ENCODE results near the gene PKD1L1.

Gene PKD1L1

GRCh38 chr7:47751043-47751442 is 197.2 kb downstream of the PKD1L1 start:
- Histone ChIP-seq H3K9ac (ENCODE audit: insufficient read length, low read depth) (no peak overlapping the region), H3K27me3 (ENCODE audit: insufficient read depth, insufficient read length) (no peaks in the 10 kb centered on the region), H3K4me3 (ENCODE audit: insufficient read length, low read depth) (no peak overlapping the region), H3K4me1 (ENCODE audit: insufficient read depth, insufficient read length) (no peaks in the 10 kb centered on the region), H3K9me3 (ENCODE audit: insufficient read depth, low read length) (peaks cover 4% of the 10 kb centered on the region; the same call in 1 of the 2 replicates), H3K36me3 (ENCODE audit: insufficient read depth, insufficient read length, low read length) (no peaks in the 10 kb centered on the region)
- no peak for DNase-seq (ENCODE audit: low read depth, low spot score)
- no peak for TF ChIP-seq YY1 (IDR thresholded peaks at IDR 0.05; ENCODE audit: insufficient read depth, insufficient read length)
- TF ChIP-seq ZNF274 (IDR thresholded peaks at IDR 0.05; ENCODE audit: low read depth, low read length), result no peak
- no peak for TF ChIP-seq SUZ12 (IDR thresholded peaks at IDR 0.05; ENCODE audit: extremely low read depth, insufficient read depth, insufficient read length)

DNA sequence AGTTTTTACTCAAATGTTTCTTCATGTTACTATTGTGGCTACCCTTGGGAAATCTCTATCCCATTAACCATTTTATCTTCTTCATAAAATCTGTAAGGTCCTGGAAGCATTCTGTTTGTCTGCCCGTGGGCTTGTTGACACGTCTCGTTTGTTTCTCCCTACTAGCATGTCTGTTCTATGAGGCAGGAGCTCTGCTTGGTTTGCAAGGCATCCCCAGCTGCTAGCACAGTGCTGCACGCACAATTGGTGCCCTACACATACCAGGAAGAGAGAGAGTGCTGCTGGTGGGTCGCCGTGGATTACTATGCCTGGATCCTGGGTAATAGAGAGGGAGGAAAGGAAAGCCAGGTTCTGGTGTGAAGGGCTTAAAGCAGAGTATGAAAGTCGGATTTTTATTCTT is 200.2 kb downstream of the PKD1L1 start:
- Histone ChIP-seq H3K9ac (ENCODE audit: insufficient read length, low read depth) (no peak overlapping the region), H3K9me3 (ENCODE audit: insufficient read depth, low read length) (peaks cover 4% of the 10 kb centered on the region; the same call in 1 of the 2 replicates), H3K4me3 (ENCODE audit: insufficient read length, low read depth) (no peak overlapping the region), H3K27me3 (ENCODE audit: insufficient read depth, insufficient read length) (no peaks in the 10 kb centered on the region), H3K4me1 (ENCODE audit: insufficient read depth, insufficient read length) (no peaks in the 10 kb centered on the region), H3K36me3 (ENCODE audit: insufficient read depth, insufficient read length, low read length) (no peaks in the 10 kb centered on the region)
- TF ChIP-seq SUZ12 (IDR thresholded peaks at IDR 0.05; ENCODE audit: extremely low read depth, insufficient read depth, insufficient read length), result no peak
- TF ChIP-seq ZNF274 (IDR thresholded peaks at IDR 0.05; ENCODE audit: low read depth, low read length), result no peak
- TF ChIP-seq YY1 (IDR thresholded peaks at IDR 0.05; ENCODE audit: insufficient read depth, insufficient read length), result no peak
- DNase-seq (ENCODE audit: low read depth, low spot score), result no peak

GRCh38 chr7:47747160-47747559 is 201.1 kb downstream of the PKD1L1 start:
- no peaks in the 10 kb centered on the region for H3K4me1 ChIP-seq (ENCODE audit: insufficient read depth, insufficient read length)
- peaks cover 4% of the 10 kb centered on the region; the same call in 1 of the 2 replicates for H3K9me3 ChIP-seq (ENCODE audit: insufficient read depth, low read length)
- H3K4me3 ChIP-seq (ENCODE audit: insufficient read length, low read depth), result no peak overlapping the region
- no peak overlapping the region for H3K9ac ChIP-seq (ENCODE audit: insufficient read length, low read depth)
- no peaks in the 10 kb centered on the region for H3K27me3 ChIP-seq (ENCODE audit: insufficient read depth, insufficient read length)
- no peak for TF ChIP-seq YY1 (IDR thresholded peaks at IDR 0.05; ENCODE audit: insufficient read depth, insufficient read length)
- no peak for TF ChIP-seq ZNF274 (IDR thresholded peaks at IDR 0.05; ENCODE audit: low read depth, low read length)
- TF ChIP-seq SUZ12 (IDR thresholded peaks at IDR 0.05; ENCODE audit: extremely low read depth, insufficient read depth, insufficient read length), result no peak
- no peak for DNase-seq (ENCODE audit: low read depth, low spot score)
- H3K36me3 ChIP-seq (ENCODE audit: insufficient read depth, insufficient read length, low read length), result no peaks in the 10 kb centered on the region

- H3K9ac ChIP-seq (ENCODE audit: insufficient read length, low read depth), result no peak overlapping the region
- H3K9me3 ChIP-seq (ENCODE audit: insufficient read depth, low read length), result no peaks in the 10 kb centered on the region
- H3K36me3 ChIP-seq (ENCODE audit: insufficient read depth, insufficient read length, low read length), result no peaks in the 10 kb centered on the region
- no peak for TF ChIP-seq SUZ12 (IDR thresholded peaks at IDR 0.05; ENCODE audit: extremely low read depth, insufficient read depth, insufficient read length)
- H3K4me3 ChIP-seq (ENCODE audit: insufficient read length, low read depth), result no peak overlapping the region
- no peaks in the 10 kb centered on the region for H3K4me1 ChIP-seq (ENCODE audit: insufficient read depth, insufficient read length)
- no peaks in the 10 kb centered on the region for H3K27me3 ChIP-seq (ENCODE audit: insufficient read depth, insufficient read length)
- DNase-seq (ENCODE audit: low read depth, low spot score), result no peak
Measured at GRCh38 chr7:47746468-47746867, 201.8 kb downstream of the PKD1L1 start.

DNA sequence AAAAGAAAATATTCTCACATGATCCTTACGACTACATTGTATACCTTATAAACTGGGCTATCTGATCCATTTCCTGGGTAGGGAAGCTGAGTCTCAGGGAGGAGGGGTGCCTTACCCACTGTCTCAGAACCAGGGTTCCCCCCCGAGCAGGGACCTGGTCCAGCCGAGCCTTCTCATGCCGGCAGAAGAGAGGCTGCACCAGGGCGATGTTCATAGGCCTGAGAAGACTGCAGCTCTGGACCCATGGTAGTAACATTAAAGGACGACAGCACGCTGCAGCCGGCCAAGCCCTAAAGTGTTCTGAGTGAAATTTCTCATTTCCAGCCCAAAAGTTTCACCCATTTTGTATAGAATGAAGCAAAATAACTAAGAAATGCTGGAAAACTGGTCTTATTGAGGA is 203.4 kb downstream of the PKD1L1 start:
- Histone ChIP-seq H3K9me3 (ENCODE audit: insufficient read depth, low read length) (no peaks in the 10 kb centered on the region), H3K27me3 (ENCODE audit: insufficient read depth, insufficient read length) (no peaks in the 10 kb centered on the region), H3K4me1 (ENCODE audit: insufficient read depth, insufficient read length) (peaks cover under 1% of the 10 kb centered on the region), H3K36me3 (ENCODE audit: insufficient read depth, insufficient read length, low read length) (no peaks in the 10 kb centered on the region), H3K9ac (ENCODE audit: insufficient read length, low read depth) (no peak overlapping the region), H3K4me3 (ENCODE audit: insufficient read length, low read depth) (no peak overlapping the region)
- TF ChIP-seq ZNF274 (IDR thresholded peaks at IDR 0.05; ENCODE audit: low read depth, low read length) (no peak), YY1 (IDR thresholded peaks at IDR 0.05; ENCODE audit: insufficient read depth, insufficient read length) (no peak), SUZ12 (IDR thresholded peaks at IDR 0.05; ENCODE audit: extremely low read depth, insufficient read depth, insufficient read length) (no peak)
- DNase-seq (ENCODE audit: low read depth, low spot score), result no peak

DNA sequence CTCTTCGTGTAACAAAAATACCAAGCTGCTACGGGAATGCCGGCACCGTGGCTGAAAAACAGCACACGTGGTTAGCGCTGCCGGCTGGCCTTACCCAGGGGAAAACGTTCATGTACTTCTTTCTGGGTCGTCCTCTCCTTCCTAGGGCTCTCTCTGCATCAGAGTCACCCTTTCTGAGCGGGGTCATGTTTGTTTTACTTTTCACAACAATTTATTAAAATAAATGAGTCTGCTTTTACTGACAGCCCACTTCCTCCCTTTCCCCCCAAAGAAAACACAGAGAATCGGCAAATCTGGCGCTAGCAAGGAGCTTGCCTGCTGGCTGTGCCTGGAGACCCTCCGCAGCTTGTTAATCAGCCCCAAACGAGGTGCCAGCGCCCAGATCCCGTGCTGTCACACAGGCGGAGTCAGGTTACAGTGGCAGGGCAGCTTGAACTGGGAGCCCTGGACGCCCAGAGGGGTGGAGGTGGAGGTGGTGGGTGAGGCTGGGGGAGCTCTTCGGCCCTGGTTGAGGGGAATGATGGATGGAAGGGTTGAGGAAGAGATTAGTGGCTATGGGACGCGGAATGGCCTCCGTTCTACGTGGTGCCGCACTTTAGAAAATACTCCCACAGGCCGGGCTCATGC is 204.2 kb downstream of the PKD1L1 start:
- Histone ChIP-seq H3K4me3 (ENCODE audit: insufficient read length, low read depth) (no peak overlapping the region), H3K9ac (ENCODE audit: insufficient read length, low read depth) (no peak overlapping the region), H3K27me3 (ENCODE audit: insufficient read depth, insufficient read length) (no peaks in the 10 kb centered on the region), H3K9me3 (ENCODE audit: insufficient read depth, low read length) (no peaks in the 10 kb centered on the region), H3K36me3 (ENCODE audit: insufficient read depth, insufficient read length, low read length) (no peaks in the 10 kb centered on the region), H3K4me1 (ENCODE audit: insufficient read depth, insufficient read length) (peaks cover 7% of the 10 kb centered on the region)
- no peak for DNase-seq (ENCODE audit: low read depth, low spot score)
- TF ChIP-seq SUZ12 (IDR thresholded peaks at IDR 0.05; ENCODE audit: extremely low read depth, insufficient read depth, insufficient read length) (no peak), ZNF274 (IDR thresholded peaks at IDR 0.05; ENCODE audit: low read depth, low read length) (no peak), YY1 (IDR thresholded peaks at IDR 0.05; ENCODE audit: insufficient read depth, insufficient read length) (no peak)

- no peak overlapping the region for H3K9ac ChIP-seq (ENCODE audit: insufficient read length, low read depth)
- TF ChIP-seq YY1 (IDR thresholded peaks at IDR 0.05; ENCODE audit: insufficient read depth, insufficient read length), result no peak
- TF ChIP-seq ZNF274 (IDR thresholded peaks at IDR 0.05; ENCODE audit: low read depth, low read length), result no peak
- no peak for TF ChIP-seq SUZ12 (IDR thresholded peaks at IDR 0.05; ENCODE audit: extremely low read depth, insufficient read depth, insufficient read length)
- H3K4me3 ChIP-seq (ENCODE audit: insufficient read length, low read depth), result no peak overlapping the region
- H3K36me3 ChIP-seq (ENCODE audit: insufficient read depth, insufficient read length, low read length), result no peaks in the 10 kb centered on the region
- no peaks in the 10 kb centered on the region for H3K9me3 ChIP-seq (ENCODE audit: insufficient read depth, low read length)
- no peaks in the 10 kb centered on the region for H3K27me3 ChIP-seq (ENCODE audit: insufficient read depth, insufficient read length)
- DNase-seq (ENCODE audit: low read depth, low spot score), result no peak
- H3K4me1 ChIP-seq (ENCODE audit: insufficient read depth, insufficient read length), result peaks cover 20% of the 10 kb centered on the region
Measured at GRCh38 chr7:47741984-47742383, 206.3 kb downstream of the PKD1L1 start.

Measured in NT2/D1 (cell line).